Prostate gland (tissue), 2 donors: ENCODE measurements around the gene ERMP1. TPM values are rescaled to one million over a fixed set of nuclear protein-coding genes. Genes with fewer than 3 reads are reported as not detected.

ENCODE experiments used
- DNase-seq: peaks from one replicate; pipeline ENCODE4 v3.0.0-alpha.2; 2019; ENCODE audit warnings: low spot score
- H3K27ac ChIP-seq, 2 donors: fragments of 200-600 bp; sonication (generic); 2 replicates each; pipeline ENCODE4 v1.5.1; 2017 to 2019
- H3K27me3 ChIP-seq: fragments of 200-600 bp; sonication (generic); replicated peaks from 2 replicates; pipeline ENCODE4 v1.5.1; 2019; ENCODE audit not compliant: insufficient read depth
- H3K36me3 ChIP-seq, 2 donors: fragments of 200-600 bp; sonication (generic); 1 replicate in 1 of 2; 2 replicates in 1 of 2; pipeline versions ENCODE4 v1.5.1 to v1.8.1; 2017 to 2019
- H3K4me1 ChIP-seq: fragments of 200-600 bp; sonication (generic); replicated peaks from 2 replicates; pipeline ENCODE4 v1.5.1; 2019
- H3K4me3 ChIP-seq, 2 donors: fragments of 200-600 bp; sonication (generic); 2 replicates each; pipeline ENCODE4 v1.5.1; 2017 to 2019
- H3K9me3 ChIP-seq: fragments of 200-600 bp; sonication (generic); 2 replicates; pipeline ENCODE4 v1.5.1; 2017
- POLR2A ChIP-seq: fragments of 450-650 bp; IDR thresholded peaks from one replicate; pipeline ENCODE4 v1.6.1; 2016; ENCODE audit warnings: antibody characterized with exemption, mild to moderate bottlenecking
- POLR2AphosphoS5 ChIP-seq: sonication (generic); formaldehyde crosslinking; IDR thresholded peaks from one replicate; pipeline ENCODE4 v1.6.1; 2017; ENCODE audit warnings: antibody characterized with exemption
- WGBS: methylation state at CpG from one replicate; pipeline ENCODE4 v1.1.5; 2018; 5-methylcytosine and 5-hydroxymethylcytosine counted together
- intact Hi-C: fragments of 100-400 bp; cut with DNase I; formaldehyde crosslinking; loops from one replicate; pipeline ENCODE4 v1.14.2; 2022
- total RNA-seq, 2 donors: library from RNA; depleted of rRNA; stranded (reverse); fragments of >200 nt; gene quantifications; one replicate each; pipeline ENCODE4 v1.1.0, GENCODE V29; 2016
- TF ChIP-seq, protein P1 (sequence below), 4 experiments: fragments of 200-600 bp in 2 of 4; fragments of 450-650 bp in 2 of 4; sonication (generic) in 2 of 4; IDR thresholded peaks; 1 replicate in 3 of 4; 2 replicates in 1 of 4; pipeline ENCODE4 v1.5.1; 2016 to 2019; ENCODE audit warnings: antibody characterized with exemption in 4 of 4, mild to moderate bottlenecking in 2 of 4, moderate library complexity in 2 of 4

ERMP1 gene
- total RNA-seq, 2 donors from 2014 or later, result 21.7 to 24.7 TPM

DNA sequence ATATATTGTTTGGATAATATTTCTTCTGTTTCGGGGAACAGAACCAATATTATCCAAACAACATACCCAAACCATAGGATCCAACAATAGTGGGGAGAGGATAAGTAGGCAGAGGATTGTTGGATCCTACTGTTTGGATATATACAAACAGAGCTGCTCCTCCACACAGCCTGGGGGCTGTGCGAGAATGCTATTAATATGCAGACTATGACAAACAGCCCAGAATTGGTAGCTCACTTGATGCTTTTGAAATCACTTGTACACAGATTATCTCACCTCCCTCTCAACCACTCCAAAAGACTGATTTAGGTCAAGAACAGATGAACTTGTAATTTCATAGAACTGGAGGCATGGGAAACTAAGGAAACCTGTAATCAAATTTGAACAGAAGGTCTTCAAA is 33.4 kb upstream of the ERMP1 start:
- Histone ChIP-seq H3K27me3 (no peaks in the 10 kb centered on the region), H3K27ac (no peak overlapping the region), H3K36me3 (no peaks in the 10 kb centered on the region), H3K4me1 (no peaks in the 10 kb centered on the region), H3K4me3 (no peak overlapping the region), H3K9me3 (no peaks in the 10 kb centered on the region)
- WGBS, result 95% methylated on average over 2 of the region's 2 CpGs
- TF ChIP-seq POLR2A, result no peak
- no peak for TF ChIP-seq POLR2AphosphoS5
- TF ChIP-seq, protein P1, sequence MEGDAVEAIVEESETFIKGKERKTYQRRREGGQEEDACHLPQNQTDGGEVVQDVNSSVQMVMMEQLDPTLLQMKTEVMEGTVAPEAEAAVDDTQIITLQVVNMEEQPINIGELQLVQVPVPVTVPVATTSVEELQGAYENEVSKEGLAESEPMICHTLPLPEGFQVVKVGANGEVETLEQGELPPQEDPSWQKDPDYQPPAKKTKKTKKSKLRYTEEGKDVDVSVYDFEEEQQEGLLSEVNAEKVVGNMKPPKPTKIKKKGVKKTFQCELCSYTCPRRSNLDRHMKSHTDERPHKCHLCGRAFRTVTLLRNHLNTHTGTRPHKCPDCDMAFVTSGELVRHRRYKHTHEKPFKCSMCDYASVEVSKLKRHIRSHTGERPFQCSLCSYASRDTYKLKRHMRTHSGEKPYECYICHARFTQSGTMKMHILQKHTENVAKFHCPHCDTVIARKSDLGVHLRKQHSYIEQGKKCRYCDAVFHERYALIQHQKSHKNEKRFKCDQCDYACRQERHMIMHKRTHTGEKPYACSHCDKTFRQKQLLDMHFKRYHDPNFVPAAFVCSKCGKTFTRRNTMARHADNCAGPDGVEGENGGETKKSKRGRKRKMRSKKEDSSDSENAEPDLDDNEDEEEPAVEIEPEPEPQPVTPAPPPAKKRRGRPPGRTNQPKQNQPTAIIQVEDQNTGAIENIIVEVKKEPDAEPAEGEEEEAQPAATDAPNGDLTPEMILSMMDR (IDR thresholded peaks at IDR 0.05), result no peak
- no peak for DNase-seq
- intact Hi-C loops, result no loop called here

DNA sequence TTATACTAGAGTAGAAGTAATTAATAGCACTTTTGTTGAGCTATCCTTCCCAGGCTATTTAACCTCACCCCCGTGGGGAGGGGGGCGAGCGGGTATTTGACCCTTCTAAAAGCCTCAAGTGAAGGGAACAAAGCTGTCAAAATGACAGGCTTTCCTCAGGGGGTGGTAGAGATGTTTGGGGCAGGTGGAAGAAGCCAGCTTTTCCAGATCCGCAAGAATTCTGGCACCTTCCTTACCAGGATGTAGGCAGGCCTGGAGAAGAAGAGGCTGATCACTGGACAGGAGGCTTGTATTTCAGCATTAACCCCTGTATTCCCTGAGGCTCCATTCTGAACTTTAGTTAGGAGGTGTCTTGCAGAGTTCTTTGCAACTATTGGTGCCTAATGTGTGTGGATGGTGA is 31.5 kb upstream of the ERMP1 start:
- Histone ChIP-seq H3K36me3 (no peaks in the 10 kb centered on the region), H3K27me3 (no peaks in the 10 kb centered on the region), H3K4me1 (no peaks in the 10 kb centered on the region), H3K9me3 (no peaks in the 10 kb centered on the region), H3K4me3 (no peak overlapping the region), H3K27ac (no peak overlapping the region)
- intact Hi-C loops, result no loop called here
- 59% methylated on average over 4 of the region's 4 CpGs for WGBS
- no peak for DNase-seq
- TF ChIP-seq, protein P1 (IDR thresholded peaks at IDR 0.05), result no peak
- TF ChIP-seq POLR2AphosphoS5 (no peak), POLR2A (no peak)

DNA sequence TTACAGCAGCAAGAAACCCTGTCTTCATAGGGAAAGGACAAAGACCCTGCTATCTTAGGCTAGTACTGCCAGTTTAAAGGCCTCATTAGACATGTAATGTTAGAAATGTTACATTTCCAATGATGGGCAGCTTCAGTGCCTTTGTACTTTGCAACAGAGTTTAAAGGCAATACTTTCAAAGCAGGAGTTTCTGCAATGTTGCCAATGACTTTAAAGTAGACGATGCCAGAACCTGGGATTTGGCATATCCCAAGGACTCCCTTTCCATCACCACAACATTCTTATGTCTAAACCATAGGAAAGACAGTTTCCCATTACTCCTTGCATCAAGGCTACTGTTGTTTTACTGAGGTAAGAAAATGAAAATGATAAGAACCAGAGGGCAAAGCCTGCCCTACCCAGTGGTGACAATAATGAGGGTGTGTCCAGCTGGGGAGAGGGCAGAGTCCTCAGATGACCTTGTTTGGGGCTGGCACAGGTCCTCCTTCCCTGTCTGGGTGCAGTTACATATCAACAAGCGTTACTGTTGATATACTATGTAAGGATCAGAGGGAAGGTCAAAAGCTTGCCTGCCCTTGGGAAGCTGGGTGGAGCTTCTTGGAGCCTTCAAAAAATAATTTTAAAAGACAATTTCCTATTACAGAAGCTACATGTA is 30.3 kb upstream of the ERMP1 start:
- intact Hi-C loops, result no loop called here
- Histone ChIP-seq H3K27me3 (no peaks in the 10 kb centered on the region), H3K27ac (no peak overlapping the region), H3K4me1 (no peaks in the 10 kb centered on the region), H3K9me3 (no peaks in the 10 kb centered on the region), H3K4me3 (no peak overlapping the region), H3K36me3 (no peaks in the 10 kb centered on the region)
- TF ChIP-seq, protein P1 (IDR thresholded peaks at IDR 0.05), result no peak
- TF ChIP-seq POLR2AphosphoS5 (no peak), POLR2A (no peak)
- WGBS, result 86% methylated on average over 2 of the region's 2 CpGs
- DNase-seq, result no peak

DNA sequence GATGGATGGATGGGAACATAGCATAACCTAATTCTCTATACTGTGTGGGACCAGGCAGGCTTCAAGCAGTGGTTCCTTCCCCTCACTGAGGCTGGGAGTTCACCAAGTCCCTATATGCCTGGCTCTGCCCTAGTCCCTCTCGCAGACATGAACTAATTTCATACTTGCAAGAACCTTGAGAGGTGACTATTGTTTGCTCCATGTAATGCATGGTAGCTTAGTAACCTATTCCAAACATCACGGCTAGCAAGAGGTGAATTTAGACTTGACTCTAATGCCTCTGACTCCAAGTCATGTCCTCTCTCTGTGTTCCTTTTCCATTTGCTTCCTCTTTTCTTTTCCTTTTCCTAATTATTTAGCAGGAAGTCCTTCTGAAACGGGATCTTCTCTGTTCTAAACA is 25.9 kb upstream of the ERMP1 start:
- intact Hi-C loops, result no loop called here
- WGBS, result 73% methylated on average over 3 of the region's 3 CpGs

DNA sequence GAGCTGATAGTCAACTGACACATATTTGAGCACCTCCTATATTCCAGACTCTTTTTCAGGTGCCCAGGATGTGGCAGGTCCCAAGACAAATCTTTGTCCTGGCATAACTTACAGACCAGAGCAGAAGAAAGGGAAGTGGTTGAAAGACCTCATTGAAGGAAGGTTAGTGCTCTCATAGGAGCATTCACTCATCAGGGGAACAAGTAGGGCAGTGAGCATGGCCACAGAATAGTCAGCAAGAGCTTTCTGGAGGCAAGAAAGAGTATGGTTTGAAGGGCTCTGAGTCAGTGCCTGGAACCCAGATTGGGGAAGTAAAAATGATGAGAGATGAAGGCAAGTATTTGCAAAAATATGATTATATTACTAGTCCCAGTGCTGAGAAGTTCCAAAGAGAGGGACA is 25.0 kb upstream of the ERMP1 start:
- intact Hi-C loops, result no loop called here
- Histone ChIP-seq H3K4me1 (peaks cover 3% of the 10 kb centered on the region), H3K4me3 (no peak overlapping the region), H3K27ac (no peak overlapping the region), H3K36me3 (no peaks in the 10 kb centered on the region), H3K27me3 (no peaks in the 10 kb centered on the region), H3K9me3 (no peaks in the 10 kb centered on the region)
- no peak for DNase-seq
- TF ChIP-seq POLR2A, result no peak
- TF ChIP-seq, protein P1 (IDR thresholded peaks at IDR 0.05), result no peak
- TF ChIP-seq POLR2AphosphoS5, result no peak

More for the DNA sequence above, 25.9 kb upstream of the ERMP1 start:
- Histone ChIP-seq H3K36me3 (no peaks in the 10 kb centered on the region), H3K4me3 (no peak overlapping the region), H3K4me1 (peaks cover 3% of the 10 kb centered on the region), H3K9me3 (no peaks in the 10 kb centered on the region), H3K27me3 (no peaks in the 10 kb centered on the region), H3K27ac (no peak overlapping the region)
- TF ChIP-seq POLR2A (no peak), POLR2AphosphoS5 (no peak)
- TF ChIP-seq, protein P1 (IDR thresholded peaks at IDR 0.05), result no peak
- no peak for DNase-seq
